Muscle layer of duodenum (tissue), 2 donors: ENCODE results near the gene ACOXL.

Source experiments
- H3K27ac ChIP-seq: one replicate; pipeline ENCODE4 v1.7.0; 2013; ENCODE audit warnings: mild to moderate bottlenecking, low read length
- H3K27me3 ChIP-seq: one replicate; pipeline ENCODE4 v1.7.0; 2013; ENCODE audit warnings: low read depth, mild to moderate bottlenecking, control low read depth, low read length
- H3K36me3 ChIP-seq, 2 donors: one replicate each; pipeline ENCODE4 v1.7.0; 2013; ENCODE audit warnings: low read length in 2 of 2, control low read depth in 1 of 2, mild to moderate bottlenecking in 1 of 2; ENCODE audit not compliant: insufficient read depth in 2 of 2, control insufficient read depth in 1 of 2
- H3K4me1 ChIP-seq, 2 donors: one replicate each; pipeline ENCODE4 v1.7.0; 2013; ENCODE audit warnings: low read length in 2 of 2, mild to moderate bottlenecking in 2 of 2, control low read depth in 1 of 2, moderate library complexity in 1 of 2; ENCODE audit not compliant: insufficient read depth in 2 of 2, control insufficient read depth in 1 of 2
- H3K4me3 ChIP-seq, 2 donors: one replicate each; pipeline ENCODE4 v1.7.0; 2013; ENCODE audit warnings: low read length in 2 of 2, low read depth in 1 of 2, mild to moderate bottlenecking in 1 of 2
- H3K9me3 ChIP-seq, 2 donors: one replicate each; pipeline ENCODE4 v1.7.0; 2013; ENCODE audit warnings: low read length in 2 of 2, control low read depth in 1 of 2, mild to moderate bottlenecking in 1 of 2; ENCODE audit not compliant: control insufficient read depth in 1 of 2
- donor health status: healthy.

Gene ACOXL

DNA sequence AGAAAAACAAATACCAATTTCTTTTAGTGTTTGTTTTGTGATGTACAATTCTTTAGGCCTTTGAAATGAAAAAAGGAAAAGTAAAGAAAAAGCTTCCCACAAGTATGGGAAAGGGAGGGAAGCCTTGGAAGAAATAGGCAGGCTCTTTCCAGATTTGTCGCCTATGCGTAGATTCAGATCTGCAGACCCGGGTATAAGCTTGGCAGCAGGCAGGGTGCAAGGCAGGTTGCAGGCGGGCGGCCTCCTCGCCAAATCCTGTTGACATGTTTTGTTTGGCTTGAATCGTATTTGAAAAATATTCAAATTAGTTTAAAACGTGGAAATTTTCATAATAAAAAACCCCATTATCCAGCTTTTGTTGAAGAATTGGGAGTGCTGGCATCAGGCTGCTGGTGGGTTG lies 104.3 kb downstream of the ACOXL start:
- Histone ChIP-seq H3K4me3 (no peak overlapping the region), H3K4me1 (no peaks in the 10 kb centered on the region), H3K9me3 (no peaks in the 10 kb centered on the region), H3K27ac (no peak overlapping the region), H3K27me3 (no peaks in the 10 kb centered on the region), H3K36me3 (no peaks in the 10 kb centered on the region)

GRCh38 chr2:110837446-110838409 lies 105.4 kb downstream of the ACOXL start:
- no peak overlapping the region for H3K27ac ChIP-seq

GRCh38 chr2:110838657-110839384 lies 106.4 kb downstream of the ACOXL start:
- no peak overlapping the region for H3K4me3 ChIP-seq
- no peaks in the 10 kb centered on the region for H3K4me1 ChIP-seq
- no peaks in the 10 kb centered on the region for H3K9me3 ChIP-seq
- H3K27me3 ChIP-seq: no peaks in the 10 kb centered on the region
- H3K36me3 ChIP-seq: no peaks in the 10 kb centered on the region
- H3K27ac ChIP-seq: no peak overlapping the region

More at GRCh38 chr2:110837446-110838409, 105.4 kb downstream of the ACOXL start:
- Histone ChIP-seq H3K4me1 (no peaks in the 10 kb centered on the region), H3K9me3 (no peaks in the 10 kb centered on the region), H3K36me3 (no peaks in the 10 kb centered on the region), H3K27me3 (no peaks in the 10 kb centered on the region), H3K4me3 (no peak overlapping the region)

DNA sequence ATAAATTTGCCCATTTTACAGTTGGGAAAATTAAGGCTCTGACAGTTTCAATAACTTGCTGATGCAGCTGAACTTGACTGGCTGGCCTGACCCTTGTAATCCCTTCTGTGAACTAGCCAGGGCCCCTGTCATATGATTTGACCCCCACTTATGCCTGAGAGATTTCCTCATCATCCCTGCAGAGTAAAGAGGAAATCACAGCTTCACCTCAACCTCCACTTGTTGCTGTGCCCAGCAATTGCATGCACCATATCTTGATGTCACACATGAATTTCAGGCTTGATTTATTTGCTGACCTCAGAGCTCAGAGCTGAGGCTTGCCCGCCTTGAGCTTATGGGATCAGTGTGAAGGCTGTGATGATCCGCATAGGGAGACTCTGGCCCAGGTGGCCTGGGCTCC lies 108.1 kb downstream of the ACOXL start:
- H3K4me1 ChIP-seq: no peaks in the 10 kb centered on the region
- H3K27ac ChIP-seq: no peak overlapping the region
- no peaks in the 10 kb centered on the region for H3K36me3 ChIP-seq
- no peaks in the 10 kb centered on the region for H3K9me3 ChIP-seq
- no peaks in the 10 kb centered on the region for H3K27me3 ChIP-seq
- no peak overlapping the region for H3K4me3 ChIP-seq

- no peak overlapping the region for H3K4me3 ChIP-seq
These were observed 109.7 kb downstream of the ACOXL start for GRCh38 chr2:110842048-110842447.

DNA sequence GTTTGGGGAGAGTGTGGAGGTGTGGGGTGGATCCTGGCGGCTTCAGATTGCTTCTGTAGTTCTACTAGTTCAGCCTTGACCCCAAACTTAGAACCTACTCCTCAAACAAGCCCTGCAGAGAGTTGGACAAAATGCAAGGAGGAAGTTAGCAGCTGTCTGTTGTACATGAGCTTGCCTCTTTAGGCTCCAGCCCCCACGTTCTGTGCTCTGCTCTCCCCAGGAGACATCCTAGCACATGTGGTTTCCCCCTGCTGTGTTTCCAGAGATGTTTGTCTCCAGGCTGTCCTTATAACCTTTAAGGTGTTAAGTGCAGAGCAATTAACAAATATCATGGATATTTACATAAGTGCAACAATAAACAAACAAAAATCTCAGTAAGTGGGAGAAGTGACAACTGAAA lies 111.1 kb downstream of the ACOXL start:
- no peaks in the 10 kb centered on the region for H3K9me3 ChIP-seq
- H3K4me3 ChIP-seq: no peak overlapping the region
- no peaks in the 10 kb centered on the region for H3K36me3 ChIP-seq
- H3K27me3 ChIP-seq: no peaks in the 10 kb centered on the region
- no peaks in the 10 kb centered on the region for H3K4me1 ChIP-seq
- no peak overlapping the region for H3K27ac ChIP-seq

More at GRCh38 chr2:110842048-110842447, 109.7 kb downstream of the ACOXL start:
- Histone ChIP-seq H3K36me3 (no peaks in the 10 kb centered on the region), H3K4me1 (no peaks in the 10 kb centered on the region), H3K9me3 (no peaks in the 10 kb centered on the region), H3K27ac (no peak overlapping the region), H3K27me3 (no peaks in the 10 kb centered on the region)

GRCh38 chr2:110843959-110844510 lies 111.7 kb downstream of the ACOXL start:
- no peaks in the 10 kb centered on the region for H3K27me3 ChIP-seq
- no peak overlapping the region for H3K27ac ChIP-seq
- no peak overlapping the region for H3K4me3 ChIP-seq
- H3K4me1 ChIP-seq: no peaks in the 10 kb centered on the region
- H3K36me3 ChIP-seq: no peaks in the 10 kb centered on the region
- no peaks in the 10 kb centered on the region for H3K9me3 ChIP-seq

GRCh38 chr2:110847651-110848050 lies 115.3 kb downstream of the ACOXL start:
- no peak overlapping the region for H3K4me3 ChIP-seq

DNA sequence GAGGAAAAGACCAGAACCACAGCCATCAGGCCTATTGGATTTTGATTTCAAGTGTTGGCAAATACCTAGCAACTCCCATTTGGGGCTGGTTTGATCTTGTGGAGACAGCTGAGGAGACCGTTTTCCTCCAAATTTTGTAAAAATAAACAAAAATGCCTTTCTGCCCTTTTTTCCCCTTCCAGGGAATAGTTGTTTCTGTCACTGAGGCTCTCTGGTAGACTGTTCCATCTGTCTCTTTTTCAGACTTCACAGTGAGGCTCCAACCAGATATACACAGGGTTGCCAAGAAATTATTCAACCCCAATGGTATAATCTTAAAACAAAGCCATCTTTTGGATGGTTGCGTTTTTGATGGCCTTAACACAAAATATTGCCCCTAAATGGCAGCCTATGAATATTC lies 115.7 kb downstream of the ACOXL start:
- no peak overlapping the region for H3K27ac ChIP-seq
- no peaks in the 10 kb centered on the region for H3K27me3 ChIP-seq
- H3K4me3 ChIP-seq: no peak overlapping the region

More at GRCh38 chr2:110847651-110848050, 115.3 kb downstream of the ACOXL start:
- Histone ChIP-seq H3K27ac (no peak overlapping the region), H3K4me1 (no peaks in the 10 kb centered on the region), H3K27me3 (no peaks in the 10 kb centered on the region), H3K36me3 (no peaks in the 10 kb centered on the region), H3K9me3 (no peaks in the 10 kb centered on the region)

GRCh38 chr2:110848519-110849030 lies 116.2 kb downstream of the ACOXL start:
- H3K4me3 ChIP-seq: no peak overlapping the region
- no peaks in the 10 kb centered on the region for H3K36me3 ChIP-seq
- H3K9me3 ChIP-seq: no peaks in the 10 kb centered on the region
- H3K27ac ChIP-seq: no peak overlapping the region
- H3K4me1 ChIP-seq: no peaks in the 10 kb centered on the region
- H3K27me3 ChIP-seq: no peaks in the 10 kb centered on the region

More for the DNA sequence above, 115.7 kb downstream of the ACOXL start:
- Histone ChIP-seq H3K36me3 (no peaks in the 10 kb centered on the region), H3K9me3 (no peaks in the 10 kb centered on the region), H3K4me1 (no peaks in the 10 kb centered on the region)

GRCh38 chr2:110851531-110851930 lies 119.2 kb downstream of the ACOXL start:
- Histone ChIP-seq H3K27me3 (no peaks in the 10 kb centered on the region), H3K27ac (no peak overlapping the region), H3K4me1 (no peaks in the 10 kb centered on the region), H3K9me3 (no peaks in the 10 kb centered on the region), H3K36me3 (no peaks in the 10 kb centered on the region), H3K4me3 (no peak overlapping the region)
